ENCODE data around the gene TENM3.

TENM3 gene

DNA sequence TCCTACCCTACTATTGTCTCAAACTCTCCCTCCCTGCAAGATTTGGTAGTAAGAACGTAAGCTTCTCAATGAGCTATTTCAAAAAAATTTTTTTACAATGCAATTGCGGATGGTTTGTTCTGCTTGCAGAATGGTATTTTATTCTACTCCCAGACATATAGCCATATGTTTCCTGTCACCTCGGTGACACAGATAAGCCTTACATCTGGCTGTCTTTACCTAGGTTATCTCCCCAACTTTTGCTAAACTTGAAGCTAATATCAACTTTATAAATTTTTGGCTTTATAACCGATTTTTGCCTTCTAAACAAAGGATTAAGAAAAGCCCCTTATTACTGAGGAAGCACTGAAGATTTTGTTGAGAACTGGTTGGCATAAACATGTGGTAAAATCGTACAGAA lies 331.5 kb downstream of the TENM3 start:
- no peak for DNase-seq (ENCODE audit: low spot score)

DNA sequence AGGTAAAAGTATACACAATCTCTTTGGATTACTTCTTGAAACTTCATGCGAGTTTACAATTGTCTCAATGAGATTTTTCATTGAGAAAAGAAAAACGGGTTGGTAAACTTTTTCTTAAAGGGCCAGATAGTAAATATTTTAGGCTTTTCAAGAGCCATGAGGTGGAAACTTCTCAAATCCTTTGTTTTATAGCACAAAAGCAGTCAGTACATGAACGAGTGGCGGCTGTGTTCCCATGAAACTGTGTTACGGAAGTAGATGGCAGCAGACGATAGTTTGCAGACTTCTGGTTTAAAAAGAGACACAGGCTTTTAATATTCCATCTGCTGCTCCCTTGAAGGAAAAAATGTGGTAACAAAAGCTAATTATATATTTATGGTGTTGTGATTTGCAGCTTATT lies 332.0 kb downstream of the TENM3 start:
- DNase-seq (ENCODE audit: low spot score): no peak

DNA sequence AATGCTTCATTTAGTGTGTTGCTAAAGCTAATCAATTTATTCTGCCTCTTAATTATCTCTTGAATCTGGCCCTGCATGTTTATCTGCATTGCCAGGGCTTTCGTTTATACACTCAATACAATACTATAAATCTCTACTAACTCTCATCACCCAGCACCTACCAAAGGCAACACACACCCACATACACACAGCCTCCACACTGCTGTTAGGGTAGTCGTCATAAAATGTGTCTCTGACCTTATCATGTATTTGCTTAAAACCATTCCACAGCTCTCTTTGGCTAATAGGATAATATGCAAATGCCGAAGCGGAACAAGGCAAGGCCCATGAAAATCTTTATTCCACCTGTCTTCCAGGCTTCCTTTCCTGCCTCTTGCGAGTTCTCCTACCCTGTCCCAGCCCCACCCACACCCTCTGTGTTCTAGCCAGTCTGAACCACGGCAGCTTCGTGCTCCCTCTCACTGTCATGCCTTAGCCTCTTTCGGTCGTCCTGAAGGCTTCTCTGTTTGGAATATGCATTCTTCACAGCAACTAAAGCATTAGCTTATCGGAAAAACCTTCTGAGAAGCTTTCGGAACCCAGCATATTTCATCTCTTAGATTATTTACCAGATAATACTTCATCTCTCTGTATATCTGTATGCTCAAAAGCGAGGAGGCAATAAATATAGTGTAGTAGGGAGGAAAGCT lies 333.5 kb downstream of the TENM3 start:
- no peak for DNase-seq (ENCODE audit: low spot score)

- DNase-seq (ENCODE audit: low spot score): no peak
These were observed 334.2 kb downstream of the TENM3 start for GRCh38 chr4:182577411-182577810.

DNA sequence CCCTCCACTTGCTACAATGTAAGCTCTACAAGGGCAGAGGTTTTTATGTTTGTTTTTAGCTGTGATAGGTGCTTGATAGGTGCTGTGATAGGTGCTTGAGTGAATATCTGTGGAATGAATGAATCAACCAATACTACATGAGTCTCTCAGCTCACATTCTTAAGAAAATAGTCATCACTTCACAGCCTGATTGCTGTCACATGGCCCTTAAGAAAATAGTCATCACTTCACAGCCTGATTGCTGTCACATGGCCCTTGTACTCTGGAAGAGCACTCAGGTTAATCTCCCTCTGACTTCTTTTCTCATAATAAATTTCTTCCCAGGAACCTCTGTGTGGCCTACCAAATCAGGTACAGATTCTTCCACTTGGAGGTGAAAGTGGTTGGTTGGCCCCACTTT lies 335.2 kb downstream of the TENM3 start:
- DNase-seq (ENCODE audit: low spot score): no peak

- no peak for DNase-seq (ENCODE audit: low spot score)
These were observed 339.0 kb downstream of the TENM3 start for GRCh38 chr4:182582245-182582644.

- no peak for DNase-seq (ENCODE audit: low spot score)
These were observed 340.7 kb downstream of the TENM3 start for GRCh38 chr4:182583703-182584415.

DNA sequence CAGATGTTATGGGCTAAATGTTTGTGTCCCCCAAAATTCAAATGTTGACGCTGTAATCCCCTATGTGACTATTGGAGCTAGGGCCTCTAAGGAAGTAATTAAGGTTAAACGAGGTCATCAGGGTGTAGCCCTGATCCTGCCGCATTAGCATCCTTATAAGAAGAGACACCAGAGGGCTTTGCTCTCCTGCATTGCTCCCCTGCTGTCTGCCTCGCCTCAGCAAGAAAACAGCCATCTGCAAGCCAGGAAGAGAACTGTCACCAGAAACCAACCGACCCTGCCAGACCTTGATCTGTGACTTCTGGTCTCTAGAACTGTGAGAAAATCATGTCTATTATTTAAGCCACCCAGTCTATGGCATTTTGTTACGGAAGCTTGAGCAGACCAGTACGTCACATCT lies 342.1 kb downstream of the TENM3 start:
- no peak for DNase-seq (ENCODE audit: low spot score)

DNA sequence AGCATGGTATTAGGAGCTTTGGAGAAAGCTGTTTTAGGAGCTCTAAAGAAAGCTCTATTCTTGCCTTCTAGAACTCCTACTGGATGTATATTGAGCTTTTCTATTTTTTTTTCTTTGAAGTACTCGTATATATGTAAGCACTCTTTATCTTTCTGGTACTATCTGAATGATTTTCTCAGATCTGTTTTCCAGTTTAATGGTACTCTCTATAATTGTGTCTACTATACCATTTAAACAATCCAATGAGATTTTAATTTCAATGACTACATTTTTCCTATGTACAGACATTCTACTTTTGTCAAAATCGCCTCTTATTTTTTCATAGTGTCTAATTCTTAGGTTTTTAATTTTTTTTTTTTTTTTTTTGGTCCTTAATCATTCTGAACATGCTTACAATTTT lies 345.9 kb downstream of the TENM3 start:
- DNase-seq (ENCODE audit: low spot score): no peak

DNA sequence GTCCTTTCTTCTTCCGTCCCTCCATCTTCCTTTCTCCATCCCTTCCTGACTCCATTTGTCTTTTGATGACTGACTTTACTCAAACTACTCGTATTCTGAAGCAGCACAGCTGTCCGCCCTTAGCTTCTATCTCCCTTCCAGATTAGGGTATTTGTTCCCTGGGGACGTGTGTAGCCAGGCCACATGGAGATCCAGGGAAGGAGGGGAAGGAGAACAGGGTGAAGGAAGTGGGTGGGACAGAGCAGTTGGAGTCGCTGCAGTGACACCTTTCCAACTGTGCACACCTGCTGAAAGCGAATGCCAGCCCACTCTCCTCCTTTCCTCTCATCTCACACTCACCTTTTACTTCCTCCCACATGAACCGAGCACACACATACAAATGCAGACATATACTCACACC lies 350.2 kb downstream of the TENM3 start:
- no peak for DNase-seq (ENCODE audit: low spot score)

- no peak for DNase-seq (ENCODE audit: low spot score)
These were observed 350.7 kb downstream of the TENM3 start for GRCh38 chr4:182593864-182594263.

DNA sequence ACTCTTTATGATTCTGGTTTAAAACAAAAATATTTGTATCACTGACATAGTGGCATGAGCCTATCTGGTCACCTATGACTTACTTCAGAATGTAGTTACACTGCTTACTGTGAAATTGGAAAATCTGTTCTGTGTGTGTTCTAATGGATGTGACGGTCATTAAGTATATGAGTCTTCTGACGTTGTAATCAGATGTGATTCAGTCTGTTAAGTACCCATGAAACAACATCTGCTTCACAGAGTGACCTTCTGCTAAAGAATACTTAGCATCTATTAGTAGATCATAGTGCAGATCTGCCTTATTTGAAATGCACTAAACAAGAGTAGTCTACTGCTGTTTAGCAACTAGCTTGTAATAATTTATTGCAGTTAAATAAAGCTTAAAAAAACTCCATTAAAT lies 356.9 kb downstream of the TENM3 start:
- no peak for DNase-seq (ENCODE audit: low spot score)

DNA sequence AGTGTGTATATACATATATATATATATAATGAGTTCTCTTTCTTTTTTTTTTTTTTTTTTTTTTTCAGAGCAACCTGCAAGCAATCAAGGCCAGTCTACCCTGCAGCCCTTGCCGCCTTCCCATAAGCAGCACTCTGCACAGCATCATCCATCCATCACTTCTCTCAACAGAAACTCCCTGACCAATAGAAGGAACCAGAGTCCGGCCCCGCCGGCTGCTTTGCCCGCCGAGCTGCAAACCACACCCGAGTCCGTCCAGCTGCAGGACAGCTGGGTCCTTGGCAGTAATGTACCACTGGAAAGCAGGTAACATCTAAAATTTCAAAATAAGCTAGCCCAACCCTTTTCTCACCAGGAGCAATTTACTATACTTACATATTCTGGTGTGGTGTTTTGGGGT lies 357.7 kb downstream of the TENM3 start:
- no peak for DNase-seq (ENCODE audit: low spot score)

GRCh38 chr4:182604161-182604622 lies 361.0 kb downstream of the TENM3 start:
- DNase-seq (ENCODE audit: low spot score): peak; percentile 23

DNA sequence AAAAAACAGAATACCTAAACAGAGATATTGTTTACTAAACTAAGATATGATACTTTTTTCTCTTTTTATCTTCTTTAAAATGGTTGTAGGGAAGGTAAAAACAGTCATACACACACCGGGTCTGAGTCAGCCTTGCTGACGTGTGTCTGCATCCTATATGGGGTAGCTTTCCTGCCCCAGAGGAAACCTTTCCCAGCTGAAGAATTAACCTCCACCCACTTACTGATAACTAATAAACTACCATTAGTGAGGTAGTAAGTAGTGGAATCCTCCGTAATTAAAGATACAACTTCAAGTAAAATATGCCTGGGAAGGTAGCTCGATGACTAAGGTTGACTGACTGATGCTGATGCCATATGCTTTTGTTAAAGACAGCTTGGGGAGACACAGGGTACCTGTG lies 361.8 kb downstream of the TENM3 start:
- DNase-seq (ENCODE audit: low spot score): no peak

DNA sequence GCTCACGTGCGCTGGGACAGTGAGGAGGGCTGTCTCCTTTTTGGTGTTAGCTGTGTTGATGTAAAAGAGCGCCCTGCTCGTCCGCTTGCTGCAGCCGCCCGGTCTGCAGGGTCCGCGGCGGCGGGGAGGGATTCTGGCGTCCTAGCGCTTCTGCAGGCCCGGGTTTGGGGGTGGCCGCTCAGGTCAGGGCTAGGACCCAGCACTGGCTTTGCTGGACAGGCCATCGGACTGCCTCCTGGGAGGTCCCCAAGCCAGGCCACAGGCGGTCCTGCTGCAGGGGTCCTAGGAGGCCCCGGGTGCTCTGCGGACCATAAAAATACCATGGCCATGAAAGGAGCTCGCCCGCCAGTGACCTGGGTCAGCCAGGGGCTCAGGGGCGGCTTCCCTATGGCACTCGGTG lies 365.3 kb downstream of the TENM3 start:
- no peak for DNase-seq (ENCODE audit: low spot score)

- no peak for DNase-seq (ENCODE audit: low spot score)
These were observed 373.3 kb downstream of the TENM3 start for GRCh38 chr4:182616476-182616875.

DNA sequence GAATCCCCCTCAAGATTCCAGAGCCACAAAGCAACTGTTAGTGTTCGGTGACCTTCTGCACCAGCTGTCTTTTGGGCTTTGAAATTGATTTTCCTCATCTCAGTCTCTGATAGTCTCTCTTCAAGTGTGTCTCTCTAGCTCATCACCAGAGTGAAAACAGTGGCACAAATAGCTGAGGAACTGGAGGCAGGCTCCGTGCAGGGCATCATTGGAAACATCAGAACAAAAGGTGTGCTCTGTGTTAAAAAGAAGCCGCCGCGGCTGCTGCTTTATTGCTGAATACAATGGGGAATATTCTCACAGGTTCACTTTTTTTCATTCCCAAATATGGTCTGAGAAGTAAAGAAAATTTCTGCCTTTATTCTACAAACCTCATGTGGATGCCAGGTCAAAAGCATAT lies 376.5 kb downstream of the TENM3 start:
- DNase-seq (ENCODE audit: low spot score): no peak

- no peak for DNase-seq (ENCODE audit: low spot score)
These were observed 377.1 kb downstream of the TENM3 start for GRCh38 chr4:182620111-182620980.

- no peak for DNase-seq (ENCODE audit: low spot score)
These were observed 381.1 kb downstream of the TENM3 start for GRCh38 chr4:182624281-182624680.

GRCh38 chr4:182625193-182625592 lies 382.0 kb downstream of the TENM3 start:
- no peak for DNase-seq (ENCODE audit: low spot score)

DNA sequence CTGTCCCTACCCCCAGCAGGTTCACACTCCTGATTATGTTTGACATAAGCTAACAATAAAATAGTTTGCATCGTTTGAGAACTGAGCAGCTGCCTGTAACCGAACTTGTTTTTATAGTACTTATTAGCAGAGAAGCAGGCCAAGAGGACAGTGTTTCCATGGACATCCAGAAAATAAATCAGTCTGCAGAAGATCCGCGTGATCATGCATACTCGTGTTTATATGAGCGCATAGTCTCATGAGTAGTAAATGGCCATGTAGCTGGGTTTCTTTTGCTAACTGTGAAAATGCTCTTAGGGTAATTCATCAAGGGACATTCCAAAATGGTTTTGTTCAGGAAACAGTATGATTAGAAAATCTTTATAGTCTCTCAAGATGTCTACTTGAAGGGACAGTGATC lies 384.8 kb downstream of the TENM3 start:
- no peak for DNase-seq (ENCODE audit: low spot score)

- DNase-seq (ENCODE audit: low spot score): no peak
These were observed 385.3 kb downstream of the TENM3 start for GRCh38 chr4:182628544-182628943.

Measured in AG08396 (cell line).